Right lobe of liver (tissue), 4 donors: ENCODE measurements around the gene ACSL6.

ENCODE experiments used
- CTCF ChIP-seq, 4 donors: fragments of 200-600 bp in 3 of 4; fragments of 450-650 bp in 1 of 4; IDR thresholded peaks; one replicate each; pipeline versions ENCODE4 v1.5.1 to v1.8.0; 2016 to 2022; ENCODE audit warnings: antibody characterized with exemption in 4 of 4, mild to moderate bottlenecking in 2 of 4
- POLR2A ChIP-seq: fragments of 450-650 bp; IDR thresholded peaks from one replicate; pipeline ENCODE4 v1.6.1; 2017; ENCODE audit warnings: antibody characterized with exemption, mild to moderate bottlenecking
- donor health status: DM: no; HTN: no; CAD: no.
- donor health status: DM: no; HTN: no; CAD: no.
- donor health status: DM: no; HTN: yes; CAD: no.

DNA sequence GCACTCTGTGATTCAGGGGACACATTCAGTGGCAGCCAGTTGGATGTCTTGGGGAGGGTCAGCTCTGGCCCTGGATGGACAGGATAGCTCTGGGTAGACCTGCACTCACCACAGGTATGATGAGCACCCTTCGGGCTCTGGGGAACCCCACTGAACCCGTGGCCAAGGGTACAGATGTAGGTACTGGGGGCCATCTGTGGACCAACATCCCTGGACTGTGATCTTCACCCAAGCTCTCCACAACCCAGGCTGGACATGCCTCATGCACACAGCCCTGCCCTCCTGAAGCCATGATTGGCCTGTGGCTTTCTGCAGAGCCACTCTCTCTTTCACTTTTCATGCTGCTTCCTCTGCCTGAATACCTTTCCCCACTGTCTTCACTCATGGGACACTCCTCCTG is 15.6 kb upstream of the ACSL6 start:
- no peak for TF ChIP-seq POLR2A
- no peak for TF ChIP-seq CTCF (IDR thresholded peaks at IDR 0.05)
